Left forelimb (tissue), 1 donor: ENCODE measurements around the gene PUM1.
"Not testable (repeated sequence)": the region's sequence is repeated elsewhere in the genome, so short reads cannot be mapped to it uniquely, and the experiment has no call there.

ENCODE experiments used
- DNase-seq: peaks from one replicate; pipeline ENCODE4 v3.0.0-alpha.2; 2018; ENCODE audit warnings: low spot score

The PUM1 gene

GRCh38 chr1:31064111-31064717, 1.3 kb downstream of the PUM1 start:
- DNase-seq: no peak

- DNase-seq: no peak
Observed at GRCh38 chr1:31063631-31064030, 1.9 kb downstream of the PUM1 start.

GRCh38 chr1:31062867-31063380, 2.6 kb downstream of the PUM1 start:
- DNase-seq: no peak

- DNase-seq: not testable (repeated sequence)
Observed at GRCh38 chr1:31062162-31062866, 3.2 kb downstream of the PUM1 start.

GRCh38 chr1:31058012-31058411, 7.5 kb downstream of the PUM1 start:
- DNase-seq: no peak

GRCh38 chr1:31055953-31056352, 9.6 kb downstream of the PUM1 start:
- DNase-seq: no peak

GRCh38 chr1:31055501-31055900, 10.0 kb downstream of the PUM1 start:
- no peak for DNase-seq

- DNase-seq: no peak
Observed at GRCh38 chr1:31054958-31055481, 10.5 kb downstream of the PUM1 start.

GRCh38 chr1:31054349-31054748, 11.2 kb downstream of the PUM1 start:
- no peak for DNase-seq

- not testable (repeated sequence) for DNase-seq
Observed at GRCh38 chr1:31052613-31053012, 12.9 kb downstream of the PUM1 start.

GRCh38 chr1:31051611-31052010, 13.9 kb downstream of the PUM1 start:
- DNase-seq: no peak

GRCh38 chr1:31047507-31047906, 18.0 kb downstream of the PUM1 start:
- DNase-seq: not testable (repeated sequence)

- DNase-seq: no peak
Observed at GRCh38 chr1:31043631-31044030, 21.9 kb downstream of the PUM1 start.

GRCh38 chr1:31042656-31043055, 22.9 kb downstream of the PUM1 start:
- DNase-seq: no peak

- no peak for DNase-seq
Observed at GRCh38 chr1:31041529-31041928, 24.0 kb downstream of the PUM1 start.

- DNase-seq: no peak
Observed at GRCh38 chr1:31040038-31040437, 25.5 kb downstream of the PUM1 start.

- not testable (repeated sequence) for DNase-seq
Observed at GRCh38 chr1:31038935-31039334, 26.6 kb downstream of the PUM1 start.

GRCh38 chr1:31038360-31038759, 27.2 kb downstream of the PUM1 start:
- no peak for DNase-seq

- DNase-seq: no peak
Observed at GRCh38 chr1:31036749-31037500, 28.6 kb downstream of the PUM1 start.

GRCh38 chr1:31033598-31033997, 31.9 kb downstream of the PUM1 start:
- no peak for DNase-seq

GRCh38 chr1:31032266-31032665, 33.3 kb downstream of the PUM1 start:
- no peak for DNase-seq

GRCh38 chr1:31031330-31032143, 34.0 kb downstream of the PUM1 start:
- DNase-seq: no peak
